Measurements from ENCODE around the gene PLK1. TPM values are rescaled to one million over a fixed set of nuclear protein-coding genes. Genes with fewer than 3 reads are reported as not detected.

The PLK1 gene
- total RNA-seq, 1 donor from 2014 or later, result 35.2 TPM

- Histone ChIP-seq H3K9me3 (no peaks in the 10 kb centered on the region), H3K27ac (peak within 1 kb of the TSS; percentile 72 to 86), H3K4me1 (peaks cover 5 to 18% of the 10 kb centered on the region in 2 donors), H3K36me3 (peaks cover 20 to 31% of the 10 kb centered on the region in 2 donors), H3K27me3 (no peaks in the 10 kb centered on the region), H3K4me3 (peak within 1 kb of the TSS; percentile 64 to 99)
- DNase-seq (ENCODE audit: low spot score in 2 of 2), result peak; percentile 80 to 97
- intact Hi-C loops (cut with DNase I), result loop anchor here (1.0 to 10.0 kb wide), 7 partner anchors 45 to 1471 kb away; partner anchors contain the start of genes ARHGAP17, COG7, EARS2 and LCMT1
- no peak for TF ChIP-seq CTCF (IDR thresholded peaks at IDR 0.05)
Measured at GRCh38 chr16:23640931-23641765, 37.5 kb upstream of the PLK1 start, which contains the start of the genes DCTN5 and PALB2. DCTN5 (plus strand) TSS chr16:23641466; CDS start chr16:23641543, 77 bp downstream. PALB2 (minus strand) TSS chr16:23641310; CDS start chr16:23641157, 153 bp downstream.

DNA sequence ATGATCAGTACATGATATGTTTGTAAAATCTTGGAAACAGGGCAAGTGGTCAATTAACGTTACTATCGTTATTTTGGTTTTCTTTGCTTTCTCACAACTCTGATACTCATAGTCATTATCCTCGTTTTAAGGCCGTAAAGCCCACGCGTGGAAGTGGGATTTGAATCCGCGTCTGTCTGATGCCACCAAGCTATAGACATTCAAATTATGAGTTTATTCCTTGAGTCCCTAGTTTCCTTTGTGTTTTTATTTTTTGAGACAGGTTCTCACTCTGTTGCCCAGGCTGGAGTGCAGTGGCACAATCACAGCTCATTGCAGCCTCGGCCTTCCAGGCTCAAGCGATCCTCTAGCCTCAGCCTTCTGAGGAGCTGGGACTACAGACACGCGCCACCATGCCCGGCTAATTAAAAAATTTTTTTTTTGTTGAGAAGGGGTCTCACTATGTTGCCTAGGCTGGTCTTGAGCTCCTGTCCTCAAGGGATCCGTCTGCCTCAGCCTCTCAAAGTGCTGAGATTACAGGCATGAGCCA lies 36.4 kb upstream of the PLK1 start:
- H3K27me3 ChIP-seq, result no peaks in the 10 kb centered on the region
- H3K36me3 ChIP-seq, result peaks cover 22 to 34% of the 10 kb centered on the region in 2 donors
- peaks cover 5 to 18% of the 10 kb centered on the region in 2 donors for H3K4me1 ChIP-seq
- no peak for DNase-seq (ENCODE audit: low spot score in 2 of 2)
- peak overlapping the region; percentile 64 to 99 for H3K4me3 ChIP-seq
- no peak for TF ChIP-seq CTCF (IDR thresholded peaks at IDR 0.05)
- no peak overlapping the region for H3K27ac ChIP-seq
- no peaks in the 10 kb centered on the region for H3K9me3 ChIP-seq
- intact Hi-C loops (cut with DNase I), result loop anchor here (5.0 to 10.0 kb wide), 5 partner anchors 135 to 1470 kb away; partner anchors contain the start of genes ARHGAP17, COG7 and LCMT1

- no peak overlapping the region for H3K4me3 ChIP-seq
- peaks cover 15 to 30% of the 10 kb centered on the region in 2 donors for H3K36me3 ChIP-seq
- no peaks in the 10 kb centered on the region for H3K4me1 ChIP-seq
- no peak overlapping the region for H3K27ac ChIP-seq
- DNase-seq (ENCODE audit: low spot score in 2 of 2), result no peak
- H3K9me3 ChIP-seq, result no peaks in the 10 kb centered on the region
- H3K27me3 ChIP-seq, result no peaks in the 10 kb centered on the region
- intact Hi-C loops (cut with DNase I), result no loop called here
- no peak for TF ChIP-seq CTCF (IDR thresholded peaks at IDR 0.05)
Measured at GRCh38 chr16:23650674-23651416, 27.8 kb upstream of the PLK1 start.

- Histone ChIP-seq H3K27ac (no peak overlapping the region), H3K27me3 (no peaks in the 10 kb centered on the region), H3K36me3 (peaks cover 11 to 24% of the 10 kb centered on the region in 2 donors), H3K4me3 (no peak overlapping the region), H3K4me1 (no peaks in the 10 kb centered on the region), H3K9me3 (no peaks in the 10 kb centered on the region)
- intact Hi-C loops (cut with DNase I), result no loop called here
- no peak for TF ChIP-seq CTCF (IDR thresholded peaks at IDR 0.05)
- DNase-seq (ENCODE audit: low spot score in 2 of 2), result no peak
Measured at GRCh38 chr16:23651943-23652468, 26.7 kb upstream of the PLK1 start.

- H3K27me3 ChIP-seq, result no peaks in the 10 kb centered on the region
- H3K36me3 ChIP-seq, result peaks cover 89 to 98% of the 10 kb centered on the region in 2 donors
- intact Hi-C loops (cut with DNase I), result no loop called here
- no peak overlapping the region for H3K27ac ChIP-seq
- no peak for DNase-seq (ENCODE audit: low spot score in 2 of 2)
- no peaks in the 10 kb centered on the region for H3K9me3 ChIP-seq
- no peak overlapping the region for H3K4me3 ChIP-seq
- no peak for TF ChIP-seq CTCF (IDR thresholded peaks at IDR 0.05)
- no peaks in the 10 kb centered on the region for H3K4me1 ChIP-seq
Measured at GRCh38 chr16:23663918-23664317, 14.8 kb upstream of the PLK1 start.
